B cell (primary cell): ENCODE results near the gene CATSPERE. TPM values are rescaled to one million over a fixed set of nuclear protein-coding genes. Genes with fewer than 3 reads are reported as not detected.

Experiments
- ATAC-seq: fragments of 200-7000 bp; cut with Tn5 transposase; one replicate; pipeline ENCODE4 v1.10.0; 2021; ENCODE audit warnings: low read depth, mild to moderate bottlenecking, moderate number of reproducible peaks, moderate library complexity
- CTCF ChIA-PET: fragments of 350-600 bp; sonication (Branson Sonifier 250); formaldehyde crosslinking; loops from one replicate; lab custom pipeline; 2021; ENCODE audit warnings: antibody characterized with exemption, inconsistent platforms; lab: Charles Lee
- POLR2A ChIA-PET: fragments of 350-600 bp; sonication (Branson Sonifier 250); formaldehyde crosslinking; loops from one replicate; lab custom pipeline; 2021; ENCODE audit warnings: antibody characterized with exemption; lab: Charles Lee
- DNase-seq: peaks from one replicate; pipeline ENCODE4 v3.0.0; 2013
- H2AFZ ChIP-seq: 2 replicates; pipeline ENCODE4 v1.6.1; 2012; ENCODE audit warnings: mild to moderate bottlenecking, low read depth, low read length; ENCODE audit not compliant: insufficient read depth, poor library complexity, severe bottlenecking
- H3K27ac ChIP-seq, 2 donors: 1 replicate in 1 of 2; 2 replicates in 1 of 2; pipeline ENCODE4 v1.5.1; 2012 to 2013; ENCODE audit warnings: low read length in 2 of 2, mild to moderate bottlenecking in 2 of 2, moderate library complexity in 1 of 2
- H3K27me3 ChIP-seq, 4 experiments: fragments of 200-600 bp in 1 of 4; sonication (generic) in 1 of 4; replicated peaks in 1 of 4; 1 replicate in 2 of 4; 2 replicates in 2 of 4; pipeline versions ENCODE4 v1.6.1 to v1.7.0; 2013 to 2016; ENCODE audit warnings: low read length in 3 of 4, mild to moderate bottlenecking in 2 of 4, mixed read lengths in 1 of 4, moderate library complexity in 1 of 4; ENCODE audit not compliant: insufficient read depth in 4 of 4, control insufficient read depth in 3 of 4; ENCODE audit errors: control extremely low read depth in 1 of 4
- H3K36me3 ChIP-seq, 2 experiments: replicated peaks in 1 of 2; 1 replicate in 1 of 2; 2 replicates in 1 of 2; pipeline versions ENCODE4 v1.6.1 to v1.7.1; 2013; ENCODE audit warnings: low read length in 1 of 2; ENCODE audit not compliant: insufficient read depth in 2 of 2, control insufficient read depth in 1 of 2; ENCODE audit errors: control extremely low read depth in 1 of 2, extremely low read depth in 1 of 2
- H3K4me1 ChIP-seq, 2 donors: fragments of 200-600 bp in 1 of 2; sonication (generic) in 1 of 2; 1 replicate in 1 of 2; 2 replicates in 1 of 2; pipeline versions ENCODE4 v1.5.1 to v1.6.1; 2013 to 2017; ENCODE audit warnings: low read length in 2 of 2; ENCODE audit not compliant: control insufficient read depth in 2 of 2, insufficient read depth in 2 of 2
- H3K4me2 ChIP-seq: replicated peaks from 2 replicates; pipeline ENCODE3; 2012; ENCODE audit warnings: mild to moderate bottlenecking, low read depth, low read length; ENCODE audit not compliant: poor library complexity, severe bottlenecking
- H3K4me3 ChIP-seq, 5 experiments: fragments of 200-600 bp in 1 of 5; sonication (generic) in 1 of 5; 1 replicate in 3 of 5; 2 replicates in 2 of 5; pipeline versions ENCODE4 v1.5.1 to v1.7.0; 2011 to 2016; ENCODE audit warnings: low read length in 4 of 5, mild to moderate bottlenecking in 4 of 5, low read depth in 2 of 5, control low read depth in 1 of 5, moderate library complexity in 1 of 5; ENCODE audit not compliant: insufficient read depth in 1 of 5; ENCODE audit errors: control extremely low read depth in 1 of 5, extremely low read depth in 1 of 5
- H3K79me2 ChIP-seq: fragments of 200-600 bp; sonication (generic); one replicate; pipeline ENCODE4 v1.6.0; 2016; ENCODE audit warnings: low read length; ENCODE audit not compliant: control insufficient read depth, insufficient read depth
- H3K9ac ChIP-seq: fragments of 200-600 bp; sonication (generic); 2 replicates; pipeline ENCODE4 v1.6.1; 2017; ENCODE audit warnings: mild to moderate bottlenecking, low read length, moderate library complexity
- H3K9me3 ChIP-seq, 3 donors: one replicate each; pipeline versions ENCODE4 v1.6.1 to v1.7.1; 2013; ENCODE audit warnings: low read length in 2 of 3; ENCODE audit not compliant: control insufficient read depth in 2 of 3, insufficient read depth in 1 of 3; ENCODE audit errors: control extremely low read depth in 1 of 3
- H4K20me1 ChIP-seq: 2 replicates; pipeline ENCODE4 v1.6.0; 2012; ENCODE audit warnings: mild to moderate bottlenecking, low read length; ENCODE audit not compliant: insufficient read depth, control insufficient read depth, poor library complexity, severe bottlenecking
- H3K27ac Mint-ChIP-seq: one replicate; pipeline ENCODE4 v1.8.0; 2021; ENCODE audit warnings: mixed read lengths
- H3K27me3 Mint-ChIP-seq: one replicate; pipeline ENCODE4 v1.8.0; 2021; ENCODE audit warnings: mixed read lengths
- H3K4me1 Mint-ChIP-seq: one replicate; pipeline ENCODE4 v1.8.0; 2021; ENCODE audit warnings: mixed read lengths
- H3K4me3 Mint-ChIP-seq: one replicate; pipeline ENCODE4 v1.8.0; 2021; ENCODE audit warnings: mixed read lengths
- H3K9me3 Mint-ChIP-seq: one replicate; pipeline ENCODE4 v1.8.0; 2022; ENCODE audit warnings: mixed read lengths; ENCODE audit not compliant: insufficient read depth
- CTCF ChIP-seq: fragments of 200-600 bp; IDR thresholded peaks from one replicate; pipeline ENCODE4 v1.8.0; 2022; ENCODE audit warnings: antibody characterized with exemption, mild to moderate bottlenecking
- EZH2 ChIP-seq: IDR thresholded peaks from 2 replicates; pipeline ENCODE4 v1.6.1; 2012; ENCODE audit warnings: borderline replicate concordance, low read depth, mild to moderate bottlenecking, moderate library complexity, low read length; ENCODE audit not compliant: insufficient read depth, poor library complexity, severe bottlenecking
- WGBS: methylation state at CpG from one replicate; pipeline ENCODE4 v1.1.5; 2013; ENCODE audit warnings: missing lambda C conversion rate; ENCODE audit not compliant: insufficient coverage; 5-methylcytosine and 5-hydroxymethylcytosine counted together
- intact Hi-C: fragments of 100-400 bp; cut with micrococcal nuclease; formaldehyde crosslinking; loops from one replicate; pipeline ENCODE4 v1.10.0; 2022
- polyA plus RNA-seq: library from polyadenylated mRNA; depleted of rRNA; stranded (reverse); fragments of >200 nt; gene quantifications from 2 replicates; pipeline ENCODE4 v1.2.3, GENCODE V29; 2012
- total RNA-seq, 2 donors: library from RNA; stranded (reverse); fragments of 120-200 nt in 1 of 2; gene quantifications; 1 replicate in 1 of 2; 2 replicates in 1 of 2; pipeline versions ENCODE4 v1.2.3 to v1.2.4, GENCODE V29; 2013 to 2022

The CATSPERE gene
- total and polyA plus RNA-seq, 2 donors (not counting 1 experiment from before 2014, with no cell fraction given): 0.82 to 3.1 TPM

- POLR2A ChIA-PET: interaction anchor here (0.9 kb wide), 1 partner anchor 12 kb away, joined by 5 read pairs; no protein-coding TSS in a partner anchor
These were observed 192.5 kb downstream of the CATSPERE start for GRCh38 chr1:244653439-244654107.

More at GRCh38 chr1:244653439-244654107, 192.5 kb downstream of the CATSPERE start:
- peak overlapping the region; percentile 78 for H2AFZ ChIP-seq
- H3K9me3 ChIP-seq: no peaks in the 10 kb centered on the region
- peak overlapping the region; percentile 64 to 88 for H3K27ac ChIP-seq
- CTCF ChIA-PET: interaction anchor here (0.8 to 2.4 kb wide), 5 partner anchors 11 to 181 kb away, joined by 3 to 19 read pairs (median 5); no protein-coding TSS in a partner anchor
- Mint-ChIP-seq H3K9me3 (no peaks in the 10 kb centered on the region), H3K4me1 (peaks cover 25% of the 10 kb centered on the region), H3K4me3 (no peak overlapping the region), H3K27me3 (no peaks in the 10 kb centered on the region), H3K27ac (no peak overlapping the region)
- intact Hi-C loops: loop anchor here (1.0 to 5.0 kb wide), 7 partner anchors 9 to 806 kb away; no protein-coding TSS in a partner anchor
- peaks cover 10% of the 10 kb centered on the region for H4K20me1 ChIP-seq
- no peak for TF ChIP-seq CTCF
- TF ChIP-seq EZH2: no peak
- H3K4me1 ChIP-seq: peaks cover 23 to 24% of the 10 kb centered on the region in 2 donors
- H3K4me2 ChIP-seq: peak overlapping the region; percentile 73
- peaks cover 0 to 13% of the 10 kb centered on the region in 2 experiments for H3K36me3 ChIP-seq
- no peaks in the 10 kb centered on the region for H3K27me3 ChIP-seq
- DNase-seq (no peak), ATAC-seq (no peak)
- peak overlapping the region; percentile 91 for H3K9ac ChIP-seq
- peak overlapping the region; percentile 26 to 91 (median 81) for H3K4me3 ChIP-seq
- peaks cover 53% of the 10 kb centered on the region for H3K79me2 ChIP-seq
- 0% methylated on average over 29 of the region's 34 CpGs for WGBS
